ENCODE data around the gene SHROOM2.
"Not testable (repeated sequence)": the region's sequence is repeated elsewhere in the genome, so short reads cannot be mapped to it uniquely, and the experiment has no call there.

The SHROOM2 gene

GRCh38 chrX:9786798-9787635 lies 788 bp downstream of the SHROOM2 start:
- DNase-seq: no peak

- no peak for DNase-seq
Observed at GRCh38 chrX:9788911-9789310, 2.7 kb downstream of the SHROOM2 start.

- no peak for DNase-seq
Observed at GRCh38 chrX:9789555-9789954, 3.3 kb downstream of the SHROOM2 start.

GRCh38 chrX:9790866-9791265 lies 4.6 kb downstream of the SHROOM2 start:
- DNase-seq: no peak

- DNase-seq: no peak
Observed at GRCh38 chrX:9794495-9794894, 8.3 kb downstream of the SHROOM2 start.

- DNase-seq: no peak
Observed at GRCh38 chrX:9797384-9798360, 11.4 kb downstream of the SHROOM2 start.

- DNase-seq: no peak
Observed at GRCh38 chrX:9802737-9803136, 16.5 kb downstream of the SHROOM2 start.

GRCh38 chrX:9804444-9804843 lies 18.2 kb downstream of the SHROOM2 start:
- DNase-seq: no peak

- no peak for DNase-seq
Observed at GRCh38 chrX:9805956-9806355, 19.7 kb downstream of the SHROOM2 start.

- no peak for DNase-seq
Observed at GRCh38 chrX:9807355-9808182, 21.3 kb downstream of the SHROOM2 start.

GRCh38 chrX:9809876-9810275 lies 23.6 kb downstream of the SHROOM2 start:
- DNase-seq: not testable (repeated sequence)

- not testable (repeated sequence) for DNase-seq
Observed at GRCh38 chrX:9811086-9811485, 24.9 kb downstream of the SHROOM2 start.

- DNase-seq: no peak
Observed at GRCh38 chrX:9816084-9816700, 30.0 kb downstream of the SHROOM2 start.

- no peak for DNase-seq
Observed at GRCh38 chrX:9821572-9821971, 35.3 kb downstream of the SHROOM2 start.

- no peak for DNase-seq
Observed at GRCh38 chrX:9824554-9824953, 38.3 kb downstream of the SHROOM2 start.

- no peak for DNase-seq
Observed at GRCh38 chrX:9825129-9825790, 39.0 kb downstream of the SHROOM2 start.

- DNase-seq: no peak
Observed at GRCh38 chrX:9825966-9826365, 39.7 kb downstream of the SHROOM2 start.

- peak; percentile 24 for DNase-seq
Observed at GRCh38 chrX:9829308-9830267, 43.4 kb downstream of the SHROOM2 start.

GRCh38 chrX:9832811-9833210 lies 46.6 kb downstream of the SHROOM2 start:
- no peak for DNase-seq

GRCh38 chrX:9835585-9836210 lies 49.5 kb downstream of the SHROOM2 start:
- DNase-seq: no peak

Measured in activated naive CD4-positive, alpha-beta T cell treated with Interleukin-2 at 50 U/mL for 16 hours (primary cell).